ENCODE measurements around the gene SUMO3.

SUMO3 gene

GRCh38 chr21:44758781-44759627 is 58.9 kb downstream of the SUMO3 start:
- DNase-seq (ENCODE audit: low read depth), result no peak

GRCh38 chr21:44758141-44758561 is 59.7 kb downstream of the SUMO3 start:
- DNase-seq (ENCODE audit: low read depth), result no peak

DNA sequence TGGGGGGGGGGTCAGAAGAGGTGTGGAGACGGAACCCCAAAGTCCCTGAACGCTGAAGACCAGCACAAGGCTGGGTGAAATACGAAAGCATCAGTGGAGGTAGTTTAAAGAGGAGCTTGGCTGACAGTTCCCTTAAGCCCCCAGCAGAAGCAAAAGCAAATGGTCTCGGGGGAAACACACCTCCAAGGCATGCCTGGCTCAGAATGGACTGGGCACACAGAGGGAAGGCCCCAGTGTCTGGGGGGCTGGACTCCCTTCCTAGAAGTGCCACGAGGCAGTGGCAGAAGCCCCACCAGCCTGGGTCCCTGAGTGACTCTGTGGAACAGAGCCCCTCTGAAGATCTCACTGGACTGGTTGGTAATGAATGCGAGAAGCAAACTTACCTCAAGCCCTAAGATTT is 60.1 kb downstream of the SUMO3 start:
- no peak for DNase-seq (ENCODE audit: low read depth)

- no peak for DNase-seq (ENCODE audit: low read depth)
Measured at GRCh38 chr21:44756423-44757185, 61.3 kb downstream of the SUMO3 start.
